Fibroblast of villous mesenchyme (primary cell): ENCODE results near the gene ASCC2. TPM values are rescaled to one million over a fixed set of nuclear protein-coding genes. Genes with fewer than 3 reads are reported as not detected.

Experiments
- DNase-seq: peaks from one replicate; pipeline ENCODE4 v3.0.0-alpha.2; 2010; ENCODE audit warnings: low read depth
- H3K4me3 ChIP-seq: 2 replicates; pipeline ENCODE4 v1.5.1; 2011; ENCODE audit warnings: low read depth, mild to moderate bottlenecking, low read length
- total RNA-seq: library from RNA; depleted of rRNA; stranded (reverse); fragments of >200 nt; gene quantifications from 2 replicates; pipeline ENCODE4 v1.2.3, GENCODE V29; 2012
- TF ChIP-seq, protein P1 (sequence below): IDR thresholded peaks from 2 replicates; pipeline ENCODE4 v1.5.1; 2012; ENCODE audit warnings: low read depth, mild to moderate bottlenecking, low read length; ENCODE audit not compliant: insufficient read depth

ASCC2 gene
- total RNA-seq, 1 donor = 33.7 TPM

GRCh38 chr22:29817724-29818123 lies 20.4 kb downstream of the ASCC2 start:
- TF ChIP-seq, protein P1, sequence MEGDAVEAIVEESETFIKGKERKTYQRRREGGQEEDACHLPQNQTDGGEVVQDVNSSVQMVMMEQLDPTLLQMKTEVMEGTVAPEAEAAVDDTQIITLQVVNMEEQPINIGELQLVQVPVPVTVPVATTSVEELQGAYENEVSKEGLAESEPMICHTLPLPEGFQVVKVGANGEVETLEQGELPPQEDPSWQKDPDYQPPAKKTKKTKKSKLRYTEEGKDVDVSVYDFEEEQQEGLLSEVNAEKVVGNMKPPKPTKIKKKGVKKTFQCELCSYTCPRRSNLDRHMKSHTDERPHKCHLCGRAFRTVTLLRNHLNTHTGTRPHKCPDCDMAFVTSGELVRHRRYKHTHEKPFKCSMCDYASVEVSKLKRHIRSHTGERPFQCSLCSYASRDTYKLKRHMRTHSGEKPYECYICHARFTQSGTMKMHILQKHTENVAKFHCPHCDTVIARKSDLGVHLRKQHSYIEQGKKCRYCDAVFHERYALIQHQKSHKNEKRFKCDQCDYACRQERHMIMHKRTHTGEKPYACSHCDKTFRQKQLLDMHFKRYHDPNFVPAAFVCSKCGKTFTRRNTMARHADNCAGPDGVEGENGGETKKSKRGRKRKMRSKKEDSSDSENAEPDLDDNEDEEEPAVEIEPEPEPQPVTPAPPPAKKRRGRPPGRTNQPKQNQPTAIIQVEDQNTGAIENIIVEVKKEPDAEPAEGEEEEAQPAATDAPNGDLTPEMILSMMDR = no peak
- DNase-seq = no peak
- no peak overlapping the region for H3K4me3 ChIP-seq

GRCh38 chr22:29816980-29817379 lies 21.1 kb downstream of the ASCC2 start:
- no peak overlapping the region for H3K4me3 ChIP-seq
- no peak for DNase-seq
- TF ChIP-seq, protein P1 = no peak

- TF ChIP-seq, protein P1 = no peak
- no peak overlapping the region for H3K4me3 ChIP-seq
- DNase-seq = no peak
Measured at GRCh38 chr22:29816539-29816938, 21.5 kb downstream of the ASCC2 start.

DNA sequence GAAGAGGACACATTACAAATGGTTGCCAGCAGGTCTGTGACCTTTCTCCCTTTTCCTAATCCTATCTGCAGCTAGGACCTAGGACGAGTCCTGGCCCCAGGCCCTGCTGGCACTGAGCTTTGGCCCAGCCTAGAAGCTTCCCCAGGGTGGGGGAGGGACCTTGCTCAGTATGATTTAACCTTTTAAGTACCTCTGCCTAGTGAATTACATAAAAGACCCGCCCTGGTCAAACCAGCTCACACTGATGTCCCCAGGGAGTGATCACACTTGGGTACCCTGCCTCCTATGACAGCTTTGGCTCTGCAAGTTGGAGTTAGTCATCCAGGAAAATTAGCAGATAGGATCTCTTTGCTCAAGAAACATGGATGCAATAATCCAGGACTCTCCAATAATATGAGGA lies 21.9 kb downstream of the ASCC2 start:
- TF ChIP-seq, protein P1 = no peak
- no peak for DNase-seq
- no peak overlapping the region for H3K4me3 ChIP-seq

- H3K4me3 ChIP-seq = no peak overlapping the region
- TF ChIP-seq, protein P1 = no peak
- no peak for DNase-seq
Measured at GRCh38 chr22:29815580-29815979, 22.5 kb downstream of the ASCC2 start.

GRCh38 chr22:29814003-29814402 lies 24.1 kb downstream of the ASCC2 start:
- TF ChIP-seq, protein P1 = no peak
- DNase-seq = no peak
- H3K4me3 ChIP-seq = no peak overlapping the region

- TF ChIP-seq, protein P1 = peak; percentile 49
- DNase-seq = peak; percentile 80
- no peak overlapping the region for H3K4me3 ChIP-seq
Measured at GRCh38 chr22:29813563-29813962, 24.5 kb downstream of the ASCC2 start.
